GM12878 (cell line): Measurements from ENCODE around the gene LRRC45.

Experiments used
- CHD1 ChIP-seq: IDR thresholded peaks from 2 replicates; pipeline ENCODE4 v1.6.1; 2012; ENCODE audit warnings: low read depth, low read length, improper control_type of control experiment
- CHD2 ChIP-seq: IDR thresholded peaks from 2 replicates; pipeline ENCODE4 v1.6.1; 2011; ENCODE audit warnings: low read depth, low read length, improper control_type of control experiment, borderline replicate concordance
- EZH2 ChIP-seq: IDR thresholded peaks from 2 replicates; pipeline ENCODE4 v1.6.1; 2012; ENCODE audit warnings: low read depth, mild to moderate bottlenecking, control low read depth, inconsistent platforms, low read length, borderline replicate concordance; ENCODE audit not compliant: control insufficient read depth
- RAD21 ChIP-seq: IDR thresholded peaks from 2 replicates; pipeline ENCODE4 v1.6.1; 2011; ENCODE audit warnings: mild to moderate bottlenecking, low read depth, low read length, moderate library complexity; ENCODE audit not compliant: insufficient read depth
- SREBF2 ChIP-seq: IDR thresholded peaks from 2 replicates; pipeline ENCODE4 v1.6.1; 2012; ENCODE audit warnings: mild to moderate bottlenecking, low read length
- ZZZ3 ChIP-seq: IDR thresholded peaks from 2 replicates; pipeline ENCODE4 v1.6.1; 2011; ENCODE audit warnings: low read depth; ENCODE audit not compliant: control insufficient read depth, insufficient read length
- TF ChIP-seq, protein P1 (sequence below), 3 experiments: IDR thresholded peaks in 2 of 3; conservative IDR thresholded peaks in 1 of 3; 2 replicates each; pipeline ENCODE4 v1.5.1; 2011; ENCODE audit warnings: low read depth in 3 of 3, low read length in 3 of 3, mild to moderate bottlenecking in 3 of 3, control low read depth in 2 of 3, moderate library complexity in 2 of 3, inconsistent platforms in 1 of 3, mixed read lengths in 1 of 3; ENCODE audit not compliant: control insufficient read depth in 2 of 3, insufficient read depth in 1 of 3; ENCODE audit errors: extremely low read depth in 1 of 3

DNA sequence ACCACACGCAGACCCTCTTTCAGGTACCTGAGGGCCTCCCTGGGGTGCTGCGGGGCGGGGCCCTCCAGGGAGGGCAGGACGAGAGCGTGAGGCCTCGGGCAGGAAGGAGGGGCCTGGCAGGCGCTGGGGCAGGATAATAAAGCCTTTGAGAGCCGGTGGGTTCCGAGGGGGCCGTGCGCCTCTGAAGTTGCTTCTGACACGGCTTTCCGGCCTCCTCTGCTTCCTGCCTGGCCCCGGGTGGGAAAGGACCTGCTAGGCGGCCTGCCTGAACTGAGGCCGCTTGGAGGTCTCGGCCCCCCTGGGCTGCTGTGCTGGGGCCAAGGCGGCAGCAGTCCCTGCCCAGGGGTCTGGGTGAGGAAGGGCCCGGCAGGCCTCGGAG lies 10.9 kb upstream of the LRRC45 start:
- TF ChIP-seq RAD21: no peak
- no peak for TF ChIP-seq CHD2
- TF ChIP-seq SREBF2: no peak
- no peak for TF ChIP-seq ZZZ3
- no peak for TF ChIP-seq CHD1
- no peak for TF ChIP-seq EZH2
- TF ChIP-seq, protein P1, sequence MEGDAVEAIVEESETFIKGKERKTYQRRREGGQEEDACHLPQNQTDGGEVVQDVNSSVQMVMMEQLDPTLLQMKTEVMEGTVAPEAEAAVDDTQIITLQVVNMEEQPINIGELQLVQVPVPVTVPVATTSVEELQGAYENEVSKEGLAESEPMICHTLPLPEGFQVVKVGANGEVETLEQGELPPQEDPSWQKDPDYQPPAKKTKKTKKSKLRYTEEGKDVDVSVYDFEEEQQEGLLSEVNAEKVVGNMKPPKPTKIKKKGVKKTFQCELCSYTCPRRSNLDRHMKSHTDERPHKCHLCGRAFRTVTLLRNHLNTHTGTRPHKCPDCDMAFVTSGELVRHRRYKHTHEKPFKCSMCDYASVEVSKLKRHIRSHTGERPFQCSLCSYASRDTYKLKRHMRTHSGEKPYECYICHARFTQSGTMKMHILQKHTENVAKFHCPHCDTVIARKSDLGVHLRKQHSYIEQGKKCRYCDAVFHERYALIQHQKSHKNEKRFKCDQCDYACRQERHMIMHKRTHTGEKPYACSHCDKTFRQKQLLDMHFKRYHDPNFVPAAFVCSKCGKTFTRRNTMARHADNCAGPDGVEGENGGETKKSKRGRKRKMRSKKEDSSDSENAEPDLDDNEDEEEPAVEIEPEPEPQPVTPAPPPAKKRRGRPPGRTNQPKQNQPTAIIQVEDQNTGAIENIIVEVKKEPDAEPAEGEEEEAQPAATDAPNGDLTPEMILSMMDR (IDR thresholded peaks at IDR 0.05 in 2 of 3, conservative IDR thresholded peaks at IDR 0.05 in 1 of 3; ENCODE audit: control insufficient read depth in 2 of 3, extremely low read depth in 1 of 3, insufficient read depth in 1 of 3, low read depth in 3 of 3, low read length in 3 of 3): no peak
